Measurements from ENCODE around the gene SLC27A5.
"Not testable (repeated sequence)": the region's sequence is repeated elsewhere in the genome, so short reads cannot be mapped to it uniquely, and the experiment has no call there.

Gene SLC27A5

DNA sequence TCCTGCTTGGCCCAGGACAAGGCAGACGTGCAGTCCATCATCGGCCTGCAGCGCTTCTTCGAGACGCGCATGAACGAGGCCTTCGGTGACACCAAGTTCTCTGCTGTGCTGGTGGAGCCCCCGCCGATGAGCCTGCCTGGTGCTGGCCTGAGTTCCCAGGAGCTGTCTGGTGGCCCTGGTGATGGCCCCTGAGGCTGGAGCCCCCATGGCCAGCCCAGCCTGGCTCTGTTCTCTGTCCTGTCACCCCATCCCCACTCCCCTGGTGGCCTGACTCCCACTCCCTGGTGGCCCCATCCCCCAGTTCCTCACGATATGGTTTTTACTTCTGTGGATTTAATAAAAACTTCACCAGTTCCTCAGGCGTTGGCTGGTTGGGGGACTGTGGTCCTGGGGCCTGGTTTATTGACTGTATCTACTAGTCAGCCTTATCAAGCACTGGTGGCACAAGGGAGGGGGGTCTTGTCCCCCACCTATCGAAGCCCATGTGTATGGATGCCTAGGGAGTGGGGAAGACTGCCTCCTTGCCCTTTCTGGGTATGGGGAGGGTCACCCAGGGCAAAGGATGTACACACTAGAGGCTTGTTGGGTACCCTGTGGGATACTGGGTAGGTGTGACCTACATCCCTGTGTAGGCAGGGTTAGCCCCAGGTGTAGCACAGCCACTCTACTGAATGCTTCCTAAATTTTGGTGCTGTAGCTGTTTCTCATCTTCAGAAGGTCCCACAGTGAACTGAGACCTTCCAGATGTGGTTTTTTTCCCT is 38.8 kb upstream of the SLC27A5 start:
- DNase-seq, result no peak

DNA sequence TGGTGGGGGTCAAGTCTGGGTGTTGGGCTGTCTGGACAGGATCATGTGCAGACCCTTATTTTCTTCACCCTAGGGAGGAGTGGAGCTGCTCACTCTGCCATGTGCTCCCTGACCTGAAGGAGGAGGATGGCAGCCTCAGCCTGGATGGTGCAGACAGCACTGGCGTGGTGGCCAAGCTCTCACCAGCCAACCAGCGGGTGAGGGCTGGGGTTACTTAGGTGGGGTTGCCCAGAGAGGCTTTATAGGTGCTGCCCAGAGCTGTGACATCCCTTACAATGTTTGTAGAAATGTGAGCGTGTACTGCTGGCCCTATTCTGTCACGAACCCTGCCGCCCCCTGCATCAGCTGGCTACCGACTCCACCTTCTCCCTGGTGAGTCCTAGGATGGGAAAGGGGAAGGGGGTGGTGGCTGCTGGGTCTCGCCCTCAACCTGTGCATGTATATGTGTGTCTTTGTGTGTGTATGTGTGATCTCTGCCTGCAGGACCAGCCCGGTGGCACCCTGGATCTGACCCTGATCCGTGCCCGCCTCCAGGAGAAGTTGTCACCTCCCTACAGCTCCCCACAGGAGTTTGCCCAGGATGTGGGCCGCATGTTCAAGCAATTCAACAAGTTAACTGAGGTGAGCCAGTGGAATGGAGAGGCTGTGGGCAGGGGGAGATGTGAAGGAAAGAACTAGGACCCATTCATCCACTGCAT is 38.0 kb upstream of the SLC27A5 start:
- DNase-seq, result no peak

GRCh38 chr19:58548859-58549663 is 37.3 kb upstream of the SLC27A5 start:
- DNase-seq, result no peak

DNA sequence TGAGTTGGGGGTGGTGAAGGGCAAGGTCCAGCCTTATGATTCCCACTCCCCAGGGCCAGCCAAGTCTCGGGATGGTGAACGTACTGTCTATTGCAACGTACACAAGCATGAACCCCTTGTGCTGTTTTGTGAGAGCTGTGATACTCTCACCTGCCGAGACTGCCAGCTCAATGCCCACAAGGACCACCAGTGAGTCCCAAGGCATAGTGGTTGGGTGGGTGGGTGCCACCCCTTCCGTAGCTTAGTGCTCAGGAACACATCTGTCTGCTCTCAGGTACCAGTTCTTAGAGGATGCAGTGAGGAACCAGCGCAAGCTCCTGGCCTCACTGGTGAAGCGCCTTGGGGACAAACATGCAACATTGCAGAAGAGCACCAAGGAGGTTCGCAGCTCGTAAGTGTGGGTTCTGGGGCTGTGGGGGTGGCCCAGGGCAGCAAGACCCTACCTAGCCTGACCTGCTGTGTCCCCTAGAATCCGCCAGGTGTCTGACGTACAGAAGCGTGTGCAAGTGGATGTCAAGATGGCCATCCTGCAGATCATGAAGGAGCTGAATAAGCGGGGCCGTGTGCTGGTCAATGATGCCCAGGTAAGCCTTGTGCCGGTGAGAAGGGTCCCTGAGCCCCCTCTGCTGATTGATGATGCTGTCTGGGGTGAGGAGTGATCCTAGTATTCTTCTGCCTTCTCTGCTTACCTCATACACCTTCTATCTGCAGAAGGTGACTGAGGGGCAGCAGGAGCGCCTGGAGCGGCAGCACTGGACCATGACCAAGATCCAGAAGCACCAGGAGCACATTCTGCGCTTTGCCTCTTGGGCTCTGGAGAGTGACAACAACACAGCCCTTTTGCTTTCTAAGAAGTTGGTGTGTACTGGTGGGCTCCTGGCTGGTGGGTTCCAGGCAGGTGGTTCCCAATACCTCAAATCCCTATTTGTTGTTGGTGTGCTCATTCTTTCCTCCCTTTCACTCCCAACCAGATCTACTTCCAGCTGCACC is 35.8 kb upstream of the SLC27A5 start:
- no peak for DNase-seq

- DNase-seq, result no peak
Observed at GRCh38 chr19:58546019-58546530, 34.3 kb upstream of the SLC27A5 start.

GRCh38 chr19:58545286-58546018 is 33.7 kb upstream of the SLC27A5 start:
- DNase-seq, result no peak

DNA sequence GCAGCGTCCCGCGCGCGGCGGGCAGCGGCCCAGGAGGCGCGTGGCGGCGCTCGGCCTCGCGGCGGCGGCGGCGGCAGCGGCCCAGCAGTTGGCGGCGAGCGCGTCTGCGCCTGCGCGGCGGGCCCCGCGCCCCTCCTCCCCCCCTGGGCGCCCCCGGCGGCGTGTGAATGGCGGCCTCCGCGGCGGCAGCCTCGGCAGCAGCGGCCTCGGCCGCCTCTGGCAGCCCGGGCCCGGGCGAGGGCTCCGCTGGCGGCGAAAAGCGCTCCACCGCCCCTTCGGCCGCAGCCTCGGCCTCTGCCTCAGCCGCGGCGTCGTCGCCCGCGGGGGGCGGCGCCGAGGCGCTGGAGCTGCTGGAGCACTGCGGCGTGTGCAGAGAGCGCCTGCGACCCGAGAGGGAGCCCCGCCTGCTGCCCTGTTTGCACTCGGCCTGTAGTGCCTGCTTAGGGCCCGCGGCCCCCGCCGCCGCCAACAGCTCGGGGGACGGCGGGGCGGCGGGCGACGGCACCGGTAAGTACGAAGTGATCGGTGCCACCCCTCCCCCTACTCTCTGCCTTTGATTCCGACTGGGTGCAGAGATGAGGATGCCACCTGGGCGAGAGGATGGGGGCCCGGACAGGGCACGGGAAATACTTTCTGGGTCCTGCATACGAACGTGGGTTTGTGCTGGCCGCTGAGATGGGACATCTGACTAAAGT is 32.9 kb upstream of the SLC27A5 start:
- DNase-seq, result no peak

GRCh38 chr19:58543826-58544590 is 32.2 kb upstream of the SLC27A5 start, which contains the start of gene TRIM28:
Gene TRIM28 (plus strand): TSS chr19:58544064. CDS start chr19:58544758, 694 bp downstream.
- no peak for DNase-seq

DNA sequence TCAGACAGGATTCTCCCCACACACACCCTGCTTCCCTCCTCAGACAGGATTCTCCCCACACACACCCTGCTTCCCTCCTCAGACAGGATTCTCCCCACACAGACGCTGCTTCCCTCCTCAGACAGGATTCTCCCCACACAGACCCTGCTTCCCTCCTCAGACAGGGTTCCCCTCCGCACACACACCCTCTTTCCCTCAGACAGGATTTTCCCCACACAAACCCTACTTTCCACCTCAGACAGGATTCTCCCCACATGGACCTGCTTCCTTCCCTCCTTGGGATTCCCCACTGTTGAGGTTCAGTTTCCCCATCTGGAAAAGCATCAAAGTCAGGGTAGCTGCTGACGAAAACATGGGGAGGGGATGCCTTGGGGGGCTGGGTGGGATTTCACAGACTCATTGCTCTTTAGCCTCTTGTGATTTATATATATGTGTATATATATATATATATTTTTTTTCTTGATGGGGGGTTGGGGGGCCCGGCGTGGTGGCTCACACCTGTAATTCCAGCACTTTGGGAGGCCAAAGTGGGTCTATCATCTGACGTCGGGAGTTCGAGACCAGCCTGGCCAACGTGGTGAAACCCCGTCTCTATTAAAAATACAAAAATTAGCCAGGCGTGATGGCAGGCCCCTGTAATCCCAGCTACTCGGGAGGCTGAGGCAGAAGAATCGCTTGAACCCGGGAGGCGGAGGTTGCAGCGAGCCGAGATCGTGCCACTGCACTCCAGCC is 31.0 kb upstream of the SLC27A5 start:
- DNase-seq, result not testable (repeated sequence)

DNA sequence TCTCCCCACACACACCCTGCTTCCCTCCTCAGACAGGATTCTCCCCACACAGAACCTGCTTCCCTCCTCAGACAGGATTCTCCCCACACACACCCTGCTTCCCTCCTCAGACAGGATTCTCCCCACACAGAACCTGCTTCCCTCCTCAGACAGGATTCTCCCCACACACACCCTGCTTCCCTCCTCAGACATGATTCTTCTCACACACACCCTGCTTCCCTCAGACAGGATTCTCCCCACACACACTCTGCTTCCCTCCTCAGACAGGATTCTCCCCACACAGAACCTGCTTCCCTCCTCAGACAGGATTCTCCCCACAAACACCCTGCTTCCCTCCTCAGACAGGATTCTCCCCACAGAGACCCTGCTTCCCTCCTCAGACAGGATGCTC is 27.4 kb upstream of the SLC27A5 start:
- DNase-seq, result not testable (repeated sequence)

DNA sequence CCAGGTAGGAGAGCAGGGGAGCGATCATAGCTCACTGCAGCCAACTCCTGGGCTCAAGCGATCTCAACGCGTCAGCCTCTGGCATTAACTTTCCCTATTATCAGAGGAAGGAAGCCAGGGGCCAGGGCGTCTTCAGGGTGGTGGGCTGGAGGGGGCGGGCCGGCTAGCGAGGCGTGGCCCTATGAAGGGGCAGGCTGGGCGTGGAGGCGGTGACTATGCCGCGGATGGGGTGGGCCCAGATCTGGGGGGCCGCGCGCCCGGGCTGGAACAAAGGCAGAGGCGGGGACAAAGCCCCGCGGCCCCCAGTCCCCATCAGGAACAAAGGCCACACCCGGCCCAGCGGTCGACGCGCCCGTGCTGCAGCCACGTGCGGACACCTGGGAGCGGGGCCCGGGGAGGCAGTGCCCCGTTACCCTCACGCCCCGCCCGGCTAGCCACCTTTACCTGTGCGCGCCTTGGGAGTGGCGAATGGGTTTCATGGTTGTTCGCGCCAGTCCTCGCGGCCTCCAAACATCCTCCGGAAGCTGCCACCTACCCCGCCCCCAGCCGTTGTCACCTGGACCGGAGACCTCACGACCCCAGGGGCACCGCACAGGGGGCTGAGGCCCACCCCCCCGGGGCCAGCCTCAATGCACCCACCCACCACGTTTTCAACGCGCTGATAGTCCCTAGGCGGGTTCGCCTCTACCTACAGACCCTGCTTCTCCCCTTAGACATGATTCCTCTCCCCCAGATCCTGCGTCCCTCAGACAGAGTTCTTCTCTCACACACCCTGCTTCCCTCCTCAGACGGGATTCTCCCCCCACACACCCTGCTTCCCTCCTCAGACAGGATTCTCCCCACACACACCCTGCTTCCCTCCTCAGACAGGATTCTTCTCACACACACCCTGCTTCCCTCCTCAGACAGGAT is 26.7 kb upstream of the SLC27A5 start:
- no peak for DNase-seq

DNA sequence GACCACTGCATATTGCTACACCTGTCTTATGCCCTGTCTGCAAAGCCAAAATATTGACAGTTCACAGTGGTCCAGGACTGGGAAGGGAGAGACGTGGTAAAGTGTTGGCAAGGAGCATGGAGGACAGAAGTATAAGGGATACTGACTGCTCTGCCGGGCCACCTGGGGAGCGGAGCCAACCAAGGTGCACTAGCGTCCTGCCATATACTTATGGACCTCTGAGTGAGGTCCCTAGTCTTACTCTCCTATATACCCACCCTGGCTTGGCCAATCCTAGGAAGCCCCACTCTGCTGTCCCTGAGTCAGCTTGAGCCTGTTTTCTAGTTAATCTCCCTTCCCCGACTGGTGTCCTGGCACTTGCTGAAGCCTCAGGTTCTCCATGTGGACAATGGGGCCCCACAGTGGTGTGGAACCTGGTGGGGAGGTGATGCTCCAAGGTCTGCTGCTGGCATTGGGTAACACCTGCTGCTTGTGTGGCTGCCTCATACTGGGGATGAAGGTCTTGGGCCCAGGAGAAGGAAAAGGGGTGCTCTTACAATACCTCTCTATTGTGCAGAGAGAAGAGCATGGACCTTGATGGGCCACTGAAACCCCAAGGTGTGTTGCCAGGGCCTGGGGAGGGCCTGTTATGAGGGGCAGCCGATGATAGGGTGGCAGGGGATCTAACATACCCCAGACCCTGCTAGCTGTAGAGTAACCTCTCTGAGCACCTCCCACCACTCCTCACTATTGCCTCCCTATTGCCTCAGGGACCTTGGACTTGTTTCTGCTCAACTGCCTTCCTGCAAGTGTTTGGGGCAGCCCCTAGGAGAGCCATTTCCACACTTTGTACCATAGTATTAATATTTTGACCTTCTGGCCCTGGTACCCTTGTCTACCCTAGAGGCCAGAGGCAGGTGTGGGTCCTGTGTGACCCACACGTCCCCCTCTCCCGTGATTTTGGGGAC is 25.3 kb upstream of the SLC27A5 start:
- no peak for DNase-seq

DNA sequence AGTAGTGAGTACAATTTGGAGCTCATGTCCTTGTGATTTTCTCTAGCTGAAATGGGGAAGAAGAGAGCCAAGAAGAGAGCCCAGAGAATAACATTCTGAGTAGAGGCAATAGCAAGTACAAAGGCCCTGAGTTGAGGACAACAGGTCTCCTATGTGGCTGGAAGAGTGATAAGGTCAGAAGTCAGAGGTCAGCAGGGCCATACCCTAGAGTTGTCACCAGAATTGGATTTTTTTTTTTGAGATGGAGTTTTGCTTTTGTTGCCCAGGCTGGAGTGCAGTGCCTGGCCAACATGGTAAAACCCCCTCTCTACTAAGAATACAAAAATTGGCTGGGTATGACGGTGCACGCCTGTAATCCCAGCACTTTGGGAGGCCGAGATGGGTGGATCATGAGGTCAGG is 24.1 kb upstream of the SLC27A5 start:
- DNase-seq, result no peak

DNA sequence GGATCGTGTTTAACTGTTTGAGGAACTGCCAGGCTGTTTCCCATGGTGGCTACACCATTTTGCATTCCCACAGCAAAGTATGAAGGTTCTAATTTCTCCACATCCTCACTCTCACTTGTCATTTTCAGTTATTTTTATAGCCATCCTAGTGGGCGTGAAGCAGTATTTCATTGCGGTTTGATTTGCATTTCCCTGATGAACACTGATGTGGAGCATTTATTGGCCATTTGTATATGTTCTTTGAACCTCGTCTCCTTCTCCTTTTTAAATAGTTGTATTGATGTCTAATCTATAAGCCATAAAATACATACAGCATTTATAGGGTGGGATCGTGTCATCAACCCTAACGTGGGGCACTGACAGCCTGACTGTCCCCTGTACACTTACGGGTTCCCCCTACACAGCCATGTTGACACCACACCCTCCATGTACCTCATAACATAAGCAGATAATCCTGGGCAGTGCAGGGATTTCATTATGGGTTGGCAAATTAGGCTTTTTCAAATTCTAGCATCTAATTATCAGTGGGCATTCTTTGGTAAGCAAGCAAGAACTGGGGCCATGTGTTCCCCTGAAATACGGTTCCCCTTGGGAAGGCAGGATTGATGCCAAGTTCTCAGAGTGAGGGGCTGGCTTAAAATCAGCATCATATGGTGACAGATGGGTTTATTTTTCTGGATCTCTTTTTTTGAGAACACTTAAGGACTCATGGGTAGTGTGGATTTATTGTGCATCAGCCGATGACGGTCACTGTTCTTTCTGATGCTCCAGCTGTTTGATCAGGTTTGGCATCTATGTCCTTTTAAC is 19.4 kb upstream of the SLC27A5 start:
- DNase-seq, result no peak

DNA sequence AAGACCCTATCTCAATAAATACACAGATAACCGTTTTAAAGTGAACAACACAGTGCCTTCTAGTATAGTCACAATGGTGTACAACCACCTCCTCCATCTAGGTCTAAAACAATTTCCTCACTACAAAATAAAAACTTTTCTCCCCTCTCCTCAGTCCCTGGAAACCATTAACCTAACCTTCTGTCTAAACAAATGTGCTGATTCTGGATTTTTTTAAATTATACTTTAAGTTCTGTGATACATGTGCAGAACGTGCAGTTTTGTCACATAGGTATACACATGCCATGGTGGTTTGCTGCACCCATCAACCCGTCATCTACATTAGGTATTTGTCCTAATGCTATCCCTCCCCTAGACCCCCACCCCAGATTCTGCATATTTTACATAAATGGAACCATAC is 17.6 kb upstream of the SLC27A5 start:
- no peak for DNase-seq

GRCh38 chr19:58522709-58523108 is 10.9 kb upstream of the SLC27A5 start:
- no peak for DNase-seq

Data from NCI-H510A treated with DMSO at 0.1 percent for 48 hours (cell line).